GM21825 (cell line): Measurements from ENCODE around the gene KCNJ12.
"Not testable (repeated sequence)": the region's sequence is repeated elsewhere in the genome, so short reads cannot be mapped to it uniquely, and the experiment has no call there.

Experiments
- ATAC-seq: cut with Tn5 transposase; IDR thresholded peaks from one replicate; pipeline ENCODE4 v1.9.1; 2021; ENCODE audit warnings: mild to moderate bottlenecking, moderate library complexity; ENCODE audit not compliant: unreplicated experiment

KCNJ12 gene

GRCh38 chr17:21376081-21376758, at the start of gene KCNJ12:
KCNJ12 (plus strand) TSS chr17:21376357; CDS start chr17:21415343, 38,986 bp downstream.
- ATAC-seq = no peak

- ATAC-seq = not testable (repeated sequence)
These were observed 48.2 kb upstream of the KCNJ12 start for GRCh38 chr17:21327921-21328320.

GRCh38 chr17:21328778-21329177, 47.4 kb upstream of the KCNJ12 start:
- not testable (repeated sequence) for ATAC-seq

GRCh38 chr17:21330436-21331160, 45.6 kb upstream of the KCNJ12 start:
- no peak for ATAC-seq

GRCh38 chr17:21336541-21337294, 39.4 kb upstream of the KCNJ12 start:
- not testable (repeated sequence) for ATAC-seq

- ATAC-seq = not testable (repeated sequence)
These were observed 38.1 kb upstream of the KCNJ12 start for GRCh38 chr17:21337981-21338625.

- ATAC-seq = no peak
These were observed 37.1 kb upstream of the KCNJ12 start for GRCh38 chr17:21339011-21339410.

GRCh38 chr17:21339571-21339970, 36.6 kb upstream of the KCNJ12 start:
- ATAC-seq = not testable (repeated sequence)

GRCh38 chr17:21340407-21340806, 35.8 kb upstream of the KCNJ12 start:
- not testable (repeated sequence) for ATAC-seq

GRCh38 chr17:21341279-21341678, 34.9 kb upstream of the KCNJ12 start:
- ATAC-seq = not testable (repeated sequence)

GRCh38 chr17:21341925-21342540, 34.1 kb upstream of the KCNJ12 start:
- not testable (repeated sequence) for ATAC-seq

- not testable (repeated sequence) for ATAC-seq
These were observed 32.9 kb upstream of the KCNJ12 start for GRCh38 chr17:21343061-21343949.

- not testable (repeated sequence) for ATAC-seq
These were observed 31.4 kb upstream of the KCNJ12 start for GRCh38 chr17:21344801-21345200.

GRCh38 chr17:21345236-21345635, 30.9 kb upstream of the KCNJ12 start:
- no peak for ATAC-seq

- not testable (repeated sequence) for ATAC-seq
These were observed 30.1 kb upstream of the KCNJ12 start for GRCh38 chr17:21346107-21346506.

GRCh38 chr17:21346651-21347250, 29.4 kb upstream of the KCNJ12 start:
- not testable (repeated sequence) for ATAC-seq

- ATAC-seq = not testable (repeated sequence)
These were observed 28.5 kb upstream of the KCNJ12 start for GRCh38 chr17:21347660-21348059.

- peak; percentile 53 for ATAC-seq
These were observed 27.9 kb upstream of the KCNJ12 start for GRCh38 chr17:21348081-21348925.
